K562 (cell line): ENCODE data around the gene LIG3. TPM values are rescaled to one million over a fixed set of nuclear protein-coding genes. Genes with fewer than 3 reads are reported as not detected.

Experiments
- ATF4 ChIP-seq: fragments of 450-650 bp; formaldehyde crosslinking; IDR thresholded peaks from 2 replicates; pipeline ENCODE4 v1.4.0; 2022; ENCODE audit warnings: mild to moderate bottlenecking, moderate library complexity
- CHD2 ChIP-seq: IDR thresholded peaks from 2 replicates; pipeline ENCODE4 v1.6.1; 2011; ENCODE audit warnings: low read depth, low read length
- CTCF ChIP-seq, 3 experiments: IDR thresholded peaks in 2 of 3; conservative IDR thresholded peaks in 1 of 3; 2 replicates each; pipeline ENCODE4 v1.5.1; 2011 to 2012; ENCODE audit warnings: low read length in 3 of 3, mild to moderate bottlenecking in 3 of 3, control low read depth in 2 of 3, improper control_type of control experiment in 1 of 3, inconsistent platforms in 1 of 3, low read depth in 1 of 3, mixed read lengths in 1 of 3, moderate library complexity in 1 of 3; ENCODE audit not compliant: insufficient read depth in 2 of 3
- EP300 ChIP-seq: IDR thresholded peaks from 2 replicates; pipeline ENCODE4 v1.6.1; 2012; ENCODE audit warnings: low read length, improper control_type of control experiment
- HCFC1 ChIP-seq: IDR thresholded peaks from 2 replicates; pipeline ENCODE4 v1.6.1; 2012; ENCODE audit warnings: low read depth, low read length, improper control_type of control experiment
- POLR2AphosphoS5 ChIP-seq: IDR thresholded peaks from 2 replicates; pipeline ENCODE4 v1.6.1; 2011; ENCODE audit warnings: mild to moderate bottlenecking, low read depth, low read length, moderate library complexity; ENCODE audit not compliant: control insufficient read depth, insufficient read depth
- POLR3G ChIP-seq: IDR thresholded peaks from 2 replicates; pipeline ENCODE4 v1.6.1; 2011; ENCODE audit not compliant: insufficient read length, insufficient replicate concordance; ENCODE audit errors: extremely low read depth
- SIRT6 ChIP-seq: IDR thresholded peaks from one replicate; pipeline ENCODE4 v1.6.1; 2012; ENCODE audit warnings: low read depth, mild to moderate bottlenecking, control low read depth, inconsistent platforms, low read length, moderate library complexity
- SNRNP70 ChIP-seq: fragments of 200-400 bp; formaldehyde crosslinking; optimal IDR thresholded peaks from 2 replicates; pipeline ENCODE3; 2017; ENCODE audit warnings: low read depth, low read length
- TGIF2 ChIP-seq: sonication (generic); formaldehyde crosslinking; IDR thresholded peaks from 2 replicates; pipeline ENCODE4 v1.8.1; 2022; ENCODE audit warnings: mild to moderate bottlenecking, missing genetic modification reagents, moderate library complexity
- ZNF766 ChIP-seq: fragments of 200-800 bp; sonication (Bioruptor generic); conservative IDR thresholded peaks from 2 replicates; pipeline ENCODE4 v1.6.1; 2016; ENCODE audit warnings: missing genetic modification characterization, missing compliant biosample characterization
- polyA plus RNA-seq, 8 experiments: library from polyadenylated mRNA; depleted of rRNA in 4 of 8; stranded (reverse) in 5 of 8; unstranded in 3 of 8; fragments of >200 nt; fragmentation: Nextera tagmentation in 2 of 8; fragmentation: Illumina TruSeq in 1 of 8; extraction: Ambion mirVana in 2 of 8; extraction: Trizol in 1 of 8; gene quantifications; 2 replicates each; pipeline versions ENCODE4 v1.2.1 to v1.2.3, GENCODE V29; 2011 to 2014; ENCODE audit warnings: inconsistent platforms in 1 of 8, missing spikeins in 1 of 8
- total RNA-seq, 7 experiments: library from RNA; depleted of rRNA in 6 of 7; stranded (reverse); fragments of >200 nt in 6 of 7; fragmentation: Illumina TruSeq in 2 of 7; extraction: Trizol in 2 of 7; gene quantifications; 2 replicates each; pipeline versions ENCODE4 v1.2.1 to v1.2.3, GENCODE V29; 2011 to 2021; ENCODE audit warnings: low replicate concordance in 1 of 7
- TF ChIP-seq, protein P1 (sequence below): fragments of 450-650 bp; IDR thresholded peaks from 2 replicates; pipeline ENCODE4 v1.6.1; 2016; ENCODE audit warnings: borderline replicate concordance
- TF ChIP-seq, protein P2 (sequence below): fragments of 200-800 bp; sonication (Bioruptor generic); IDR thresholded peaks from 2 replicates; pipeline ENCODE4 v1.6.1; 2016; ENCODE audit warnings: missing genetic modification characterization, missing compliant biosample characterization
- TF ChIP-seq, protein P3 (sequence below): sonication (generic); formaldehyde crosslinking; IDR thresholded peaks from 2 replicates; pipeline ENCODE4 v1.8.0; 2023; ENCODE audit warnings: mild to moderate bottlenecking, missing genetic modification reagents

The LIG3 gene
- total and polyA plus RNA-seq, 9 of the 15 experiments (the other 6 are each of a cell fraction or from before 2014, with no cell fraction given), result 7.6 to 75.0 (median 43.0) TPM

- TF ChIP-seq CTCF (IDR thresholded peaks at IDR 0.05 in 2 of 3, conservative IDR thresholded peaks at IDR 0.05 in 1 of 3; ENCODE audit: insufficient read depth in 2 of 3, low read depth in 1 of 3, low read length in 3 of 3) (no peak), SNRNP70 (no peak), HCFC1 (peak; percentile 79), CHD2 (no peak), POLR2AphosphoS5 (peak; percentile 86), ATF4 (no peak), EP300 (peak; percentile 14; the same call in 1 of the 2 replicates), POLR3G (no peak), SIRT6 (no peak), TGIF2 (CRISPR knock-in tag) (no peak), ZNF766 (CRISPR knock-in tag) (no peak)
- TF ChIP-seq, protein P1, sequence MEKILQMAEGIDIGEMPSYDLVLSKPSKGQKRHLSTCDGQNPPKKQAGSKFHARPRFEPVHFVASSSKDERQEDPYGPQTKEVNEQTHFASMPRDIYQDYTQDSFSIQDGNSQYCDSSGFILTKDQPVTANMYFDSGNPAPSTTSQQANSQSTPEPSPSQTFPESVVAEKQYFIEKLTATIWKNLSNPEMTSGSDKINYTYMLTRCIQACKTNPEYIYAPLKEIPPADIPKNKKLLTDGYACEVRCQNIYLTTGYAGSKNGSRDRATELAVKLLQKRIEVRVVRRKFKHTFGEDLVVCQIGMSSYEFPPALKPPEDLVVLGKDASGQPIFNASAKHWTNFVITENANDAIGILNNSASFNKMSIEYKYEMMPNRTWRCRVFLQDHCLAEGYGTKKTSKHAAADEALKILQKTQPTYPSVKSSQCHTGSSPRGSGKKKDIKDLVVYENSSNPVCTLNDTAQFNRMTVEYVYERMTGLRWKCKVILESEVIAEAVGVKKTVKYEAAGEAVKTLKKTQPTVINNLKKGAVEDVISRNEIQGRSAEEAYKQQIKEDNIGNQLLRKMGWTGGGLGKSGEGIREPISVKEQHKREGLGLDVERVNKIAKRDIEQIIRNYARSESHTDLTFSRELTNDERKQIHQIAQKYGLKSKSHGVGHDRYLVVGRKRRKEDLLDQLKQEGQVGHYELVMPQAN, result peak; percentile 44; the same call in 1 of the 2 replicates
- TF ChIP-seq, protein P2, sequence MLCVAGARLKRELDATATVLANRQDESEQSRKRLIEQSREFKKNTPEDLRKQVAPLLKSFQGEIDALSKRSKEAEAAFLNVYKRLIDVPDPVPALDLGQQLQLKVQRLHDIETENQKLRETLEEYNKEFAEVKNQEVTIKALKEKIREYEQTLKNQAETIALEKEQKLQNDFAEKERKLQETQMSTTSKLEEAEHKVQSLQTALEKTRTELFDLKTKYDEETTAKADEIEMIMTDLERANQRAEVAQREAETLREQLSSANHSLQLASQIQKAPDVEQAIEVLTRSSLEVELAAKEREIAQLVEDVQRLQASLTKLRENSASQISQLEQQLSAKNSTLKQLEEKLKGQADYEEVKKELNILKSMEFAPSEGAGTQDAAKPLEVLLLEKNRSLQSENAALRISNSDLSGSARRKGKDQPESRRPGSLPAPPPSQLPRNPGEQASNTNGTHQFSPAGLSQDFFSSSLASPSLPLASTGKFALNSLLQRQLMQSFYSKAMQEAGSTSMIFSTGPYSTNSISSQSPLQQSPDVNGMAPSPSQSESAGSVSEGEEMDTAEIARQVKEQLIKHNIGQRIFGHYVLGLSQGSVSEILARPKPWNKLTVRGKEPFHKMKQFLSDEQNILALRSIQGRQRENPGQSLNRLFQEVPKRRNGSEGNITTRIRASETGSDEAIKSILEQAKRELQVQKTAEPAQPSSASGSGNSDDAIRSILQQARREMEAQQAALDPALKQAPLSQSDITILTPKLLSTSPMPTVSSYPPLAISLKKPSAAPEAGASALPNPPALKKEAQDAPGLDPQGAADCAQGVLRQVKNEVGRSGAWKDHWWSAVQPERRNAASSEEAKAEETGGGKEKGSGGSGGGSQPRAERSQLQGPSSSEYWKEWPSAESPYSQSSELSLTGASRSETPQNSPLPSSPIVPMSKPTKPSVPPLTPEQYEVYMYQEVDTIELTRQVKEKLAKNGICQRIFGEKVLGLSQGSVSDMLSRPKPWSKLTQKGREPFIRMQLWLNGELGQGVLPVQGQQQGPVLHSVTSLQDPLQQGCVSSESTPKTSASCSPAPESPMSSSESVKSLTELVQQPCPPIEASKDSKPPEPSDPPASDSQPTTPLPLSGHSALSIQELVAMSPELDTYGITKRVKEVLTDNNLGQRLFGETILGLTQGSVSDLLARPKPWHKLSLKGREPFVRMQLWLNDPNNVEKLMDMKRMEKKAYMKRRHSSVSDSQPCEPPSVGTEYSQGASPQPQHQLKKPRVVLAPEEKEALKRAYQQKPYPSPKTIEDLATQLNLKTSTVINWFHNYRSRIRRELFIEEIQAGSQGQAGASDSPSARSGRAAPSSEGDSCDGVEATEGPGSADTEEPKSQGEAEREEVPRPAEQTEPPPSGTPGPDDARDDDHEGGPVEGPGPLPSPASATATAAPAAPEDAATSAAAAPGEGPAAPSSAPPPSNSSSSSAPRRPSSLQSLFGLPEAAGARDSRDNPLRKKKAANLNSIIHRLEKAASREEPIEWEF (CRISPR knock-in tag), result no peak
- TF ChIP-seq, protein P3, sequence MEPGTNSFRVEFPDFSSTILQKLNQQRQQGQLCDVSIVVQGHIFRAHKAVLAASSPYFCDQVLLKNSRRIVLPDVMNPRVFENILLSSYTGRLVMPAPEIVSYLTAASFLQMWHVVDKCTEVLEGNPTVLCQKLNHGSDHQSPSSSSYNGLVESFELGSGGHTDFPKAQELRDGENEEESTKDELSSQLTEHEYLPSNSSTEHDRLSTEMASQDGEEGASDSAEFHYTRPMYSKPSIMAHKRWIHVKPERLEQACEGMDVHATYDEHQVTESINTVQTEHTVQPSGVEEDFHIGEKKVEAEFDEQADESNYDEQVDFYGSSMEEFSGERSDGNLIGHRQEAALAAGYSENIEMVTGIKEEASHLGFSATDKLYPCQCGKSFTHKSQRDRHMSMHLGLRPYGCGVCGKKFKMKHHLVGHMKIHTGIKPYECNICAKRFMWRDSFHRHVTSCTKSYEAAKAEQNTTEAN (CRISPR knock-in tag), result 0 out of 2 replicates have a peak, but pooled peaks have one; percentile 23
Observed at GRCh38 chr17:34961093-34961911, 19.0 kb upstream of the LIG3 start, which contains the start of the genes CCT6B and ZNF830 (continued).
